Mesodermal cell (in vitro differentiated cells): ENCODE measurements around the gene RAB4A.
"Not testable (repeated sequence)": the region's sequence is repeated elsewhere in the genome, so short reads cannot be mapped to it uniquely, and the experiment has no call there.

ENCODE experiments used
- H3K27ac ChIP-seq: 2 replicates; pipeline ENCODE4 v1.7.0; 2013; ENCODE audit warnings: mild to moderate bottlenecking, low read depth, low read length, moderate library complexity; ENCODE audit not compliant: severe bottlenecking
- H3K36me3 ChIP-seq: 2 replicates; pipeline ENCODE4 v1.7.1; 2013; ENCODE audit warnings: mild to moderate bottlenecking, low read length, moderate library complexity; ENCODE audit not compliant: control insufficient read depth, insufficient read depth
- H3K4me1 ChIP-seq: one replicate; pipeline ENCODE4 v1.7.1; 2013; ENCODE audit warnings: mild to moderate bottlenecking, low read length; ENCODE audit not compliant: insufficient read depth, control insufficient read depth, poor library complexity, severe bottlenecking
- H3K4me3 ChIP-seq: 2 replicates; pipeline ENCODE4 v1.7.0; 2013; ENCODE audit warnings: low read length, control low read depth, mild to moderate bottlenecking; ENCODE audit not compliant: insufficient read depth, poor library complexity, severe bottlenecking; ENCODE audit errors: extremely low read depth
- H3K9me3 ChIP-seq: 2 replicates; pipeline ENCODE4 v1.7.1; 2013; ENCODE audit warnings: mild to moderate bottlenecking, low read length, moderate library complexity; ENCODE audit not compliant: control insufficient read depth
- WGBS, 2 experiments: methylation state at CpG; one replicate each; pipeline ENCODE4 v1.1.5; 2013; ENCODE audit warnings: missing lambda C conversion rate in 2 of 2; ENCODE audit not compliant: insufficient coverage in 2 of 2; 5-methylcytosine and 5-hydroxymethylcytosine counted together

The RAB4A gene

GRCh38 chr1:229283183-229283611, 12.3 kb downstream of the RAB4A start:
- Histone ChIP-seq H3K36me3 (no peaks in the 10 kb centered on the region), H3K4me1 (peaks cover 3% of the 10 kb centered on the region), H3K9me3 (no peaks in the 10 kb centered on the region), H3K27ac (no peak overlapping the region), H3K4me3 (no peak overlapping the region)
- 100% methylated on average over 1 of the region's 3 CpGs; no CpG with 5 or more reads in 1 of the 2 experiments for WGBS, 2 experiments

- WGBS, 2 experiments = 83 to 100% methylated on average over 1 to 2 of the region's 3 CpGs
- no peak overlapping the region for H3K4me3 ChIP-seq
- peaks cover 11% of the 10 kb centered on the region for H3K36me3 ChIP-seq
- H3K4me1 ChIP-seq = no peaks in the 10 kb centered on the region
- H3K9me3 ChIP-seq = no peaks in the 10 kb centered on the region
- H3K27ac ChIP-seq = no peak overlapping the region
These were observed 14.0 kb downstream of the RAB4A start for GRCh38 chr1:229284887-229285286.

GRCh38 chr1:229285440-229285839, 14.5 kb downstream of the RAB4A start:
- WGBS, 2 experiments = 84% methylated on average over 2 of the region's 2 CpGs; no CpG with 5 or more reads in 1 of the 2 experiments
- peaks cover 16% of the 10 kb centered on the region for H3K36me3 ChIP-seq
- H3K4me1 ChIP-seq = no peaks in the 10 kb centered on the region
- H3K27ac ChIP-seq = no peak overlapping the region
- H3K4me3 ChIP-seq = no peak overlapping the region
- no peaks in the 10 kb centered on the region for H3K9me3 ChIP-seq

GRCh38 chr1:229286099-229286766, 15.3 kb downstream of the RAB4A start:
- WGBS, 2 experiments = no CpG with 5 or more reads among the region's 2 CpGs
- H3K4me3 ChIP-seq = no peak overlapping the region
- no peaks in the 10 kb centered on the region for H3K4me1 ChIP-seq
- peaks cover 24% of the 10 kb centered on the region for H3K36me3 ChIP-seq
- no peaks in the 10 kb centered on the region for H3K9me3 ChIP-seq
- no peak overlapping the region for H3K27ac ChIP-seq

- Histone ChIP-seq H3K27ac (no peak overlapping the region), H3K4me1 (no peaks in the 10 kb centered on the region), H3K9me3 (no peaks in the 10 kb centered on the region), H3K36me3 (peaks cover 29% of the 10 kb centered on the region), H3K4me3 (no peak overlapping the region)
- WGBS, 2 experiments = no CpG with 5 or more reads among the region's 1 CpG
These were observed 16.4 kb downstream of the RAB4A start for GRCh38 chr1:229287267-229287666.

GRCh38 chr1:229288516-229288915, 17.6 kb downstream of the RAB4A start:
- no CpG with 5 or more reads among the region's 1 CpG for WGBS, 2 experiments
- H3K9me3 ChIP-seq = no peaks in the 10 kb centered on the region
- no peak overlapping the region for H3K27ac ChIP-seq
- H3K4me1 ChIP-seq = no peaks in the 10 kb centered on the region
- H3K36me3 ChIP-seq = peaks cover 30% of the 10 kb centered on the region
- no peak overlapping the region for H3K4me3 ChIP-seq

- peaks cover 30% of the 10 kb centered on the region for H3K36me3 ChIP-seq
- H3K27ac ChIP-seq, H3K9me3 ChIP-seq, H3K4me1 ChIP-seq, H3K4me3 ChIP-seq: not testable (repeated sequence)
- WGBS, 2 experiments = no CpG with 5 or more reads among the region's 4 CpGs
These were observed 20.8 kb downstream of the RAB4A start for GRCh38 chr1:229291686-229292085.

GRCh38 chr1:229293528-229294204, 22.8 kb downstream of the RAB4A start:
- Histone ChIP-seq H3K27ac (no peak overlapping the region), H3K9me3 (no peaks in the 10 kb centered on the region), H3K4me3 (no peak overlapping the region), H3K36me3 (peaks cover 35% of the 10 kb centered on the region), H3K4me1 (peaks cover 5% of the 10 kb centered on the region)
- 88 to 93% methylated on average over 7 to 10 of the region's 10 CpGs for WGBS, 2 experiments

- Histone ChIP-seq H3K27ac (no peak overlapping the region), H3K4me3 (no peak overlapping the region), H3K36me3 (peaks cover 37% of the 10 kb centered on the region), H3K9me3 (no peaks in the 10 kb centered on the region), H3K4me1 (peaks cover 8% of the 10 kb centered on the region)
- WGBS, 2 experiments = 98% methylated on average over 7 to 10 of the region's 11 CpGs
These were observed 24.8 kb downstream of the RAB4A start for GRCh38 chr1:229295745-229296144.

GRCh38 chr1:229296541-229296941, 25.6 kb downstream of the RAB4A start:
- peaks cover 34% of the 10 kb centered on the region for H3K36me3 ChIP-seq
- H3K27ac ChIP-seq = peak overlapping the region; percentile 68
- no peaks in the 10 kb centered on the region for H3K9me3 ChIP-seq
- H3K4me1 ChIP-seq = peaks cover 8% of the 10 kb centered on the region
- WGBS, 2 experiments = 87 to 93% methylated on average over 3 of the region's 3 CpGs
- H3K4me3 ChIP-seq = no peak overlapping the region

GRCh38 chr1:229297746-229298145, 26.8 kb downstream of the RAB4A start:
- Histone ChIP-seq H3K4me3 (no peak overlapping the region), H3K27ac (no peak overlapping the region), H3K9me3 (no peaks in the 10 kb centered on the region), H3K36me3 (peaks cover 35% of the 10 kb centered on the region), H3K4me1 (peaks cover 8% of the 10 kb centered on the region)
- no CpG with 5 or more reads among the region's 1 CpG for WGBS, 2 experiments
